Measurements from ENCODE around the gene COL11A2.

The COL11A2 gene

GRCh38 chr6:33206864-33207551, 14.7 kb upstream of the COL11A2 start:
- DNase-seq (ENCODE audit: low read depth, low spot score) = no peak

- DNase-seq (ENCODE audit: low read depth, low spot score) = no peak
These were observed 14.0 kb upstream of the COL11A2 start for GRCh38 chr6:33206027-33206863.

- no peak for DNase-seq (ENCODE audit: low read depth, low spot score)
These were observed 13.1 kb upstream of the COL11A2 start for GRCh38 chr6:33205191-33206026.

GRCh38 chr6:33204415-33205190, 12.3 kb upstream of the COL11A2 start, which contains the start of gene HSD17B8:
HSD17B8 (plus strand) TSS chr6:33204655; CDS start chr6:33204669, 14 bp downstream.
- peak; percentile 84 for DNase-seq (ENCODE audit: low read depth, low spot score)

- DNase-seq (ENCODE audit: low read depth, low spot score) = no peak
These were observed 11.8 kb upstream of the COL11A2 start for GRCh38 chr6:33204165-33204414.

- no peak for DNase-seq (ENCODE audit: low read depth, low spot score)
These were observed 11.3 kb upstream of the COL11A2 start for GRCh38 chr6:33203443-33204164.

GRCh38 chr6:33202799-33203198, 10.5 kb upstream of the COL11A2 start:
- DNase-seq (ENCODE audit: low read depth, low spot score) = no peak

- DNase-seq (ENCODE audit: low read depth, low spot score) = no peak
These were observed 9.7 kb upstream of the COL11A2 start for GRCh38 chr6:33201935-33202334.

GRCh38 chr6:33201147-33201545, 8.9 kb upstream of the COL11A2 start:
- no peak for DNase-seq (ENCODE audit: low read depth, low spot score)

- peak; percentile 97 for DNase-seq (ENCODE audit: low read depth, low spot score)
These were observed 8.2 kb upstream of the COL11A2 start, which contains the start of the genes RXRB and SLC39A7 for GRCh38 chr6:33200219-33201146. RXRB (minus strand) TSS chr6:33200665; CDS start chr6:33200476, 189 bp downstream. SLC39A7 (plus strand) TSS chr6:33200867; CDS start chr6:33201246, 379 bp downstream.

GRCh38 chr6:33199687-33200218, 7.5 kb upstream of the COL11A2 start:
- DNase-seq (ENCODE audit: low read depth, low spot score) = peak; percentile 45

- DNase-seq (ENCODE audit: low read depth, low spot score) = no peak
These were observed 6.7 kb upstream of the COL11A2 start for GRCh38 chr6:33198853-33199436.

GRCh38 chr6:33198159-33198852, 6.0 kb upstream of the COL11A2 start:
- no peak for DNase-seq (ENCODE audit: low read depth, low spot score)

- no peak for DNase-seq (ENCODE audit: low read depth, low spot score)
These were observed 5.3 kb upstream of the COL11A2 start for GRCh38 chr6:33197431-33198048.

GRCh38 chr6:33195304-33196165, 3.3 kb upstream of the COL11A2 start:
- no peak for DNase-seq (ENCODE audit: low read depth, low spot score)

- DNase-seq (ENCODE audit: low read depth, low spot score) = no peak
These were observed 2.2 kb upstream of the COL11A2 start for GRCh38 chr6:33194431-33194979.

GRCh38 chr6:33193619-33194018, 1.4 kb upstream of the COL11A2 start:
- no peak for DNase-seq (ENCODE audit: low read depth, low spot score)

Data from activated naive CD8-positive, alpha-beta T cell treated with anti-CD3 and anti-CD28 coated beads, Interleukin-2, amount 50 U/mL, for 16 hours (primary cell).